Ovary (tissue), 9 donors: Measurements from ENCODE around the gene UXS1. TPM values are rescaled to one million over a fixed set of nuclear protein-coding genes. Genes with fewer than 3 reads are reported as not detected.

Experiments
- DNase-seq, 5 donors: peaks; one replicate each; pipeline ENCODE4 v3.0.0-alpha.2; 2019 to 2020
- H3K27ac ChIP-seq, 2 donors: fragments of 200-600 bp; one replicate each; pipeline versions ENCODE4 v1.5.1 to v1.8.0; 2019 to 2022
- H3K27me3 ChIP-seq: fragments of 200-600 bp; one replicate; pipeline ENCODE4 v1.8.0; 2022
- H3K36me3 ChIP-seq: fragments of 200-600 bp; sonication (generic); one replicate; pipeline ENCODE4 v1.5.1; 2019
- H3K4me1 ChIP-seq: one replicate; pipeline ENCODE4 v1.8.1; 2013; ENCODE audit warnings: mild to moderate bottlenecking, moderate library complexity; ENCODE audit not compliant: insufficient read depth
- H3K4me3 ChIP-seq: fragments of 200-600 bp; sonication (generic); one replicate; pipeline ENCODE4 v1.5.1; 2017
- H3K9me3 ChIP-seq, 2 donors: fragments of 200-600 bp in 1 of 2; sonication (generic) in 1 of 2; one replicate each; pipeline versions ENCODE4 v1.5.1 to v1.8.1; 2013 to 2019; ENCODE audit warnings: mild to moderate bottlenecking in 1 of 2, moderate library complexity in 1 of 2
- CTCF ChIP-seq, 3 donors: fragments of 450-650 bp in 2 of 3; fragments of 200-600 bp in 1 of 3; IDR thresholded peaks; one replicate each; pipeline versions ENCODE4 v1.5.1 to v1.8.0; 2016 to 2022; ENCODE audit warnings: antibody characterized with exemption in 3 of 3, mild to moderate bottlenecking in 1 of 3
- EP300 ChIP-seq: sonication (generic); formaldehyde crosslinking; IDR thresholded peaks from one replicate; pipeline ENCODE4 v1.6.1; 2017; ENCODE audit warnings: antibody characterized with exemption
- POLR2A ChIP-seq: fragments of 450-650 bp; IDR thresholded peaks from one replicate; pipeline ENCODE4 v1.6.1; 2017; ENCODE audit warnings: antibody characterized with exemption, mild to moderate bottlenecking, moderate library complexity
- WGBS, 3 donors: extraction: QIAGEN DNeasy Blood & Tissue Kit in 1 of 3; methylation state at CpG; one replicate each; pipeline versions ENCODE4 v1.1.5 to v1.1.7; 2013 to 2017; 5-methylcytosine and 5-hydroxymethylcytosine counted together
- intact Hi-C, 4 donors: fragments of 100-400 bp; cut with DNase I; formaldehyde crosslinking; loops; one replicate each; pipeline versions ENCODE4 v1.11.0 to v1.15.1; 2022 to 2023
- polyA plus RNA-seq, 2 donors: library from polyadenylated mRNA; stranded (reverse); fragments of 200-250 nt in 1 of 2; fragments of 350-450 nt in 1 of 2; fragmentation: Illumina TruSeq in 1 of 2; extraction: RNeasy Lipid Tissue Mini Kit (QIAGEN cat#74804) in 1 of 2; gene quantifications; one replicate each; pipeline ENCODE4 v1.2.3, GENCODE V29; 2013 to 2014
- total RNA-seq, 7 donors: library from RNA; depleted of rRNA in 2 of 7; stranded (reverse); fragments of >200 nt in 2 of 7; fragmentation: NEBNext Ultra II Directional in 3 of 7; extraction: Animal tissue kit (Norgen Biotek cat#: 25700) in 3 of 7; gene quantifications; one replicate each; pipeline versions ENCODE4 v1.1.0 to v1.2.4, GENCODE V29; 2016 to 2023
- donor health status: DM: no; HTN: no; CAD: no; lungs with moderate emphysema.
- donor health status: DM: no; HTN: no; CAD: no.
- donor health status: Bipolar disorder and iron deficiency.
- donor health status: DM: yes; HTN: yes; CAD: no.
- donor health status: DM: no; HTN: no; CAD: no.
- donor health status: DM: yes; HTN: yes; CAD: no.

The UXS1 gene
- total and polyA plus RNA-seq, 9 donors = 23.9 to 70.8 (median 27.7) TPM

GRCh38 chr2:106127776-106128268 is 66.3 kb downstream of the UXS1 start:
- Histone ChIP-seq H3K27me3 (no peaks in the 10 kb centered on the region), H3K36me3 (no peaks in the 10 kb centered on the region), H3K4me1 (no peaks in the 10 kb centered on the region), H3K4me3 (no peak overlapping the region), H3K27ac (no peak overlapping the region), H3K9me3 (no peaks in the 10 kb centered on the region)
- TF ChIP-seq EP300 (no peak), CTCF (IDR thresholded peaks at IDR 0.05) (no peak), POLR2A (no peak)
- DNase-seq = no peak
- intact Hi-C loops = no loop called here
- WGBS, 3 donors = 91 to 96% (median 95%) methylated on average over 10 of the region's 10 CpGs

- Histone ChIP-seq H3K4me1 (no peaks in the 10 kb centered on the region), H3K36me3 (no peaks in the 10 kb centered on the region), H3K9me3 (no peaks in the 10 kb centered on the region), H3K4me3 (no peak overlapping the region), H3K27me3 (no peaks in the 10 kb centered on the region), H3K27ac (no peak overlapping the region)
- intact Hi-C loops = no loop called here
- no peak for DNase-seq
- 69 to 89% (median 85%) methylated on average over 5 of the region's 5 CpGs for WGBS, 3 donors
- no peak for TF ChIP-seq EP300
- no peak for TF ChIP-seq CTCF (IDR thresholded peaks at IDR 0.05)
- no peak for TF ChIP-seq POLR2A
These were observed 66.8 kb downstream of the UXS1 start for GRCh38 chr2:106127282-106127771.

GRCh38 chr2:106126705-106127281 is 67.3 kb downstream of the UXS1 start:
- no peak overlapping the region for H3K27ac ChIP-seq
- DNase-seq = no peak
- no peaks in the 10 kb centered on the region for H3K9me3 ChIP-seq
- H3K27me3 ChIP-seq = no peaks in the 10 kb centered on the region
- no peak overlapping the region for H3K4me3 ChIP-seq
- TF ChIP-seq POLR2A (no peak), CTCF (IDR thresholded peaks at IDR 0.05) (no peak), EP300 (no peak)
- 77 to 89% (median 85%) methylated on average over 5 of the region's 5 CpGs for WGBS, 3 donors
- intact Hi-C loops = no loop called here
- no peaks in the 10 kb centered on the region for H3K36me3 ChIP-seq
- H3K4me1 ChIP-seq = no peaks in the 10 kb centered on the region

GRCh38 chr2:106126295-106126694 is 67.8 kb downstream of the UXS1 start:
- Histone ChIP-seq H3K27ac (no peak overlapping the region), H3K4me1 (no peaks in the 10 kb centered on the region), H3K4me3 (no peak overlapping the region), H3K9me3 (no peaks in the 10 kb centered on the region), H3K36me3 (no peaks in the 10 kb centered on the region), H3K27me3 (no peaks in the 10 kb centered on the region)
- intact Hi-C loops = no loop called here
- no peak for DNase-seq
- 94 to 97% (median 94%) methylated on average over 7 of the region's 7 CpGs for WGBS, 3 donors
- no peak for TF ChIP-seq EP300
- no peak for TF ChIP-seq CTCF (IDR thresholded peaks at IDR 0.05)
- TF ChIP-seq POLR2A = no peak
